GM21528 (cell line): ENCODE measurements around the gene SEMA3A.

Experiments
- ATAC-seq: cut with Tn5 transposase; IDR thresholded peaks from one replicate; pipeline ENCODE4 v1.9.1; 2021; ENCODE audit warnings: mild to moderate bottlenecking, moderate library complexity; ENCODE audit not compliant: unreplicated experiment, low FRiP score

SEMA3A gene

DNA sequence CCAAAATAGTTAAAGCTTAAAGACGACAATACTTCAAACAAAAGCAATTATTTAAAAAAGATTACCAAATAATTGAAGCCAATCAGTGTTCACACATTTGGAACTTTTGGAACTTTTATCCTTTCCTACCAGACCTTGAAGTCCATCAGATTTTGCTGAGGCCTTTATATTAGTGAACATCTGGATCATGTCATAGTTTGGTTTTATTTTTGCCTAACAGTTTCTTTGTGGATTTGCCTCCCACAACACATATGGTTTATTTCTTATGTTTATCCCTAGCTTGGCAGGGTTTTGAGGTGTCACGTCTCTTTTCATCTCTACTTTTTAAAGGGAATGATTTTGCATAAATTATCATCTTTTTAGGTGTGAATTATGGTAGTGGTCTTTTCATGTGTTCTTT lies 242.4 kb downstream of the SEMA3A start:
- ATAC-seq: no peak

DNA sequence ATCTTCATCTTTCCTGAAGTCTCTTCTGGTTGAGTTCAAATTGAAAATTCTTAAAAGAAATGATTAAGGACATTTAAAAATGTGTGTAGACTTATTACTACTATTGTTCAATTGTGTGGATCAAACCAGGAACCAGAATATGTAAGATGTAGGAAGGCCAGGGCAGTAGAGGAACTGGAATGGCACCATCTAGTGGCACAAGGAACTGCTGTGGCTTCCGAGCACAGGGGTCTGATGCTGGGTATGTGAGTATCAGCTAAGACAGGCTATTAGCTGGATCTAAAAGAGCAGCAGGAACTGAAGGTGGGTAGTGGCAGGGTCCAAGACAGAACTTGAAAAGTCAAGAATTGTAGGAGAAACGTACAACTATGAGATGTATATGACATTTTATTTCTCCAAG lies 247.3 kb downstream of the SEMA3A start:
- ATAC-seq: peak; percentile 79

DNA sequence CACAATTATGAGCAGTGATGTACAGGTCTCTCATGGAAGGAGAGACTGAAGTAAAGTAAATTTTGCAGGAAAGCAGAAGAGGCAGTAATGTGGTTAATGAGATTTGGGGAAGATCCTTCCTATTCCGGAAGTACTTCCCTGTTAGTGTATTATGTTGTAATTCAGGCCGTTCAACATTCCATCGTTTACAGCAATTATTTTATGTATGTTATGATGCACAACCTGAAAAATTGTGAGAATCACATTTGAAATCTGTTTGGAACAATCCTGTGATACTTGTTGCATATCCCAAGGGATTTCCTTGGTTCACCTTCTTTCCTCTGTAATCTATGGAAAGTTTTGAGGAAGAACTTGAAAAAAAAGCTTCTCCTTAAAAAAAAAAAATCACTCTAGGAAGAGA lies 247.8 kb downstream of the SEMA3A start:
- ATAC-seq: no peak

DNA sequence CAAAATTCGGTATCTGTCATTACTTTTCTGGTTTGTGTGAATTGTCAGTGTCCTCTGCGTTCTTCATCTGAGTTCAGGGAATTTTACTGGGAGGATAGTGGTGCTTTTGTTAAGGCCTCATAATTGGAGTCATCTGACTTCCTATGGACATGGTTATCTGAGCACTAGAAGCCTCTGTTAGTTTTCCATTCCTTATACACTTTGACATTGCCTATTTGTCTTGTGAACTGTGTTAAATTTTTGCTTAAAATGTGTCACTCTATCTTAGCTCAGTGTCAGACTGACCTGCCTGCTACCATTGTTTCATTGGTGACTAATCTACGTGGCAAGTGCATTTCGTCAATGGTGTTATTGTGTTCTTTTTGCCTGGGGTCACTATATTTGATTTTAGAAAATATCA lies 253.3 kb downstream of the SEMA3A start:
- no peak for ATAC-seq

DNA sequence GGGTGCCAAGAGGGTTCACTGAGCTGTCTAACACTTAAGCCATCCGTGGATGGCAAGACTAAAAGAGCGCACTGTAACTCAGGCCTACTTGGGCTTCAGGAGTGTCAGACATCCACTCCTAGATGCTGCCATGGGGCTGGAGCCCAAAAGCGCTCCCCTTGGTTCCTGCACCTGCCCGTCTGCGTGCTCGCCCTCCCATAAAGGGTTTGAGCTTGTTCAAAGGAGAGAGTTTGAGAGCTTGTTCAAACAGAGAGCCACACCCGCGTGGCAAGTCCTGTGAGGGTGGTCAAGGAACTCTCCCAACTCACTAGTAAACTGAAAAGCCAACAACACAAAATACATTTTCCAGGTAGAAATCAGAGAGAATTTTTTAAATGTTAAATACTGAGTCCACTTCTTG lies 256.7 kb downstream of the SEMA3A start:
- ATAC-seq: no peak

DNA sequence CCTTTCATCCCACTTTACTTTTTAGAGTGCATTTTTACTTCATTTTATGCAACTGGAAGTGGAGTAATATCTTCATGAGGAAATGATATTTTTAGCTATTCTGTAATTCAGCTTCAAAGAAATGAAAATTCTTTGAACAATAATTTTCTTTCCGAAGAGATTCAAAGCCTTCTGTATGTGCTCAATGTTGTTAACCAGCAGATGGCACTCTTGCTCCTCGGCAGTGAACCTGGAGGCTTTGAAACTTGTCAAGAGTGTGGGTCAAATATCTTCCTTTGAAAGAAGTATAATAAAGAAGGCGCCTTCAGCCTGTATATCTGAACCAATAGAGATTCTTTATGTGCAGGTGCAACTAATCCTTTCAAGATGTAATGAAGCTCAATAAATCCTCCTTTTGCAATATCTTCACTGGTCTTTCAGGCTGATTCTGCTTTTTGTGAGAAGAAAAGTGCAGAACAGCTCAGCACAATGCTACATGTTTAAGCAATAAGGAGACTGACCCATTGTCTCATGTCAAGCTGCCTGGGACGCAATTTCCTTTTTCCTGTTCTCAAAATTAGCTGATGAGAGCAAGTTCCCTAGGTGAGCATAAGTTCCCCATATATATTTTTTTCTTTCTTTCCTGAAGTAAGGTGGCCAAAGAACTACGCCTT lies 258.4 kb downstream of the SEMA3A start:
- peak; percentile 82 for ATAC-seq

DNA sequence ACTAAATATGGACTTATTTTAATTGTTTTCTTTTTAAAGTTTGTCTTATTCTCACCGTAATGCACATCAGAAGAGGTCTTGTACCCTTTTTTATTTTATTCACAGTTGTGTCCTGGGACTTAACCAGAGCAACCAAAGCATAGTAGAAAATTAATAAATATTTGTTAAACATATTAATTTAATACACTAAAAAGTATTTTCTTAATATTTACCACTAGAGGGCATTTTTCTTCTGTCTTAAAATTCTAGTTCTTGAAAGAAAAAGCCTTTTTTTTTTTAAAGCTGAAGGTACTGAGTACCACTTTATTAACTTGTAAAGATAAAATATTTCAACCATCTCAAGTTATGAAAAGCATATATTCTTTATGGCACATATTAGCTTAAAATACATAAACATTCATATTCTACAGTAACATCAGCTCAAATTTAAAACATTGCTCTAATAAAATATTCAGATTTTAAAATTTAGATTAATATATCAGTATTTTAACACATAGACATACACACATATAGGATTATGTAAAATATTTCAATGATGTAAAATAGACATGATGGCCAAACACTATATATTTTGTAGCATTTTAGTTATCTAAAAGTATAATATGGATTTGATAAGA lies 260.4 kb downstream of the SEMA3A start:
- ATAC-seq: no peak

DNA sequence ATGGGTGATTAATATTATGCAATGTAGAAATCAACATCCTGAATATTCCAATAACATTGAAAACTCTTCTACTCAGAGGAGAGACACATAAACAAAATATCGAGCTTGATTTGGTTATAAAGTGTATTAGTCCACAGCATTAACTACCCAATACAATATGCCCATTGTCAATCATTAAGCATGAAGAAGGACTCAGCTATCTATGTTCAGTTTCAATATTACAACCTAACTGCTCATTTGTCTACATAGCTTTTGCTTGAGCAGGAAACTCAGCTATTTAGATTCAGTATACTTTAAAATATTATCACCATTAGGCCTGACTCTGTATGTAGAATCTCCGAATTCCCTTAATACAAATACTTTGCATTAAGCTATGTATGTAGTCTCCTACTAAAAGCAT lies 262.6 kb downstream of the SEMA3A start:
- no peak for ATAC-seq

DNA sequence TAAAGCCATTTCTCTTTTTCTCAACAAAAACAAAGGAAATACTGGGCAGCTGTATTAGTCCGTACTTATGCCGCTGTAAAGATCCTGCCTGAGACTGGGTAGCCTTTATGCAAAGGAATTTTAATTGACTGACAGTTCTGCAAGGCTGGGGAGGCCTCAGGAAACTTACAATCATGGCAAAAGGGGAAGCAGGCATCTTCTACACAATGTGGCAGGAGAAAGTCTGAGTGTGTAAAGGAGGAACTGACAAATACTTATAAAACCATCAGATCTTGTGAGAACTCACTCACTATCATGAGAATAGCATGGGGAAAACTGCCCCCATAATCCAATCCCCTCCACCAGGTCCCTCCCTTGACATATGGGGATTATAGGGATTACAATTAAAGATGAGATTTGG lies 264.3 kb downstream of the SEMA3A start:
- ATAC-seq: no peak

DNA sequence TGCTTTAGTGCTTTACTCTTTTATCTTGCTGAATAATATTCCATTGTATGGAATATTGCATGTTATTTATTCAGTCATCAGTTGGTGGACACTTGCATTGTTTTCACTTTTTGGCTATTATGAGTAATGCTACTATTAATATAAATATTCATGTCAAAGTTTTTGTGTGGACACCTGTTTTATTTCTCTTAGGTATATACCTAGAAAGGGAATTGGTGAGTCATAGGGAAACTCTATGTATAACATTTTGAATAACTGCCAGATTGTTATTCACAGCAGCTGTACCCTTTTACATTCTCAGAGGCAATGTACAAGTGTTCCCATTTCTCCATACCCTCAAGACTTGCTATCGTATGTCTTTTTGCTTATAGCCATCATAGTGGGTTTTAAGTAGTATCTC lies 268.7 kb downstream of the SEMA3A start:
- ATAC-seq: no peak

DNA sequence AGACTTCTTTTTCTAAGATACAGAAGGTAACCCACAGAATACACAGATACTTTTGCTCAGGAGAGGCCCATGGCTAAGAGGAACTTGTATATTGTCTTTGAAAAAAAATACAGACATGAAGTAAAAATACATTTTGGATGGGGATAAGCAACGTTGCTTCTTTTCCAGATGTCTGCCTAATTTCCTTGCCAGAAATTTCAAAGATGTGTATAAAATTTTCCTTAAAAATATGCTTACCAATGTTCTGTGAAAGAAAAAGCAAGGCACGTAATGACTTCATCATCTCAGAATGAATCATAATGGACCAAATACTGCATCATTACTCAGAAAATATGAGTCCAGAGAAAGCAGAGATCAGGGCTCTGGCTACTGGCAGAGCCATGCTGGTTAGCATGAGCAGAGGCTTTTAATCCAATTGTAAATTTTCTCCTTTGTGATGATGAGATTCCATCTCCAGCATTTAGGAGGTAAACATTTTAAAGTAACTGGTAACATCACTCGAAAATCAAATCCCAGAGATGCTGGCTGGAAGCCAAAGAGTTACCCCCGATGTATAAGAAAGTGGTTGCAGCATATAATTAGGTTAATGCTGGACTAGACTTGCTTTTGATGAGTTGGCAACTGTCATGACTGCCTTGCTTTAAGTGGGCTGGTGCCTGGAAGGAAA lies 272.5 kb downstream of the SEMA3A start:
- ATAC-seq: no peak

DNA sequence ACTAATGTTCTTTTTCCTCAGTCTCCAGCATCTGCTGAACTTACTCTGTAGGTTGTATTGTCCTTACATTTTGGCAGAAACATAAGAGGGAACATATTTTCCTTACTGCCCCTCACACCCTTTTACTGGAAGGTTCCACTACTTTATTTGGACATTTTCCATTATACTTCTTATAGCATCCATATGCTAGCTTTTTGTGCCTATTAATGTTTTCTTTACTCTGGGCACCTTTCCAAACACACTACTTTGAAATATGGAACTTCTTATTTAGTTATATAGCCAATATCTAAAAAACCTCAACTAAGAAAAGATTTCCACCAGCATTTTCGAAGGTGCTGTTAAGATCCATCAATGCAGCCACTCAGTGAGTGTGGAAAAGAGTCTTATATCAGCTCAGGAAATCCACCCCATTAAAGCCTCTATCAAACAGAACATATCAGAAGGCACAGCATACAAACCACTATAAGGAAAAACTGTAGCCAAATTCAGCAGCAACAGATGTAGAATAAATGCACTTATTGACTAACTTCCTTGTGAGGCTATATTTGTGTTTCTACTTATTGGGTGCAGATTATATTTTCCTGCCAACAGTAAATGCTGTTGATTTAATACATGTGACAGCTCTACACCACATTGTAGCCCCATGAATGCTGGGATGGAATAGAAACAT lies 273.2 kb downstream of the SEMA3A start:
- no peak for ATAC-seq

DNA sequence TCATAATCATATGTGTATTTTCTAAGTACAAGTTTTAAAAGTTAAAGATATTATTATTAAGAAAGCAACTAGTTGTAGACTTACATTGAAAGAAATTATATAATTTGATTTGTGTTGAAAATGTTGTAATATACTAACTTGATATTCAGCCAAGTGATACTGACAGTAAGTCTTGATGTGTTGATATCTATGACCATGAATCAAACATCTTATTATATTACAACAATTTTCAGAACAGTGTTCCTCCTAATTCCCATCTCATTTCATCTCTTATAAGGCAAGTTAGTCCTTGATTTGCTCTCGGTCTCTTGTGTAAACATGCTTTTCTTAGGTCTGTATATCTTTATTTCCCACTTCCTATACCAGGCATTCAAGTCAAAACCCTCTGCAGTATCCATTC lies 276.4 kb downstream of the SEMA3A start:
- ATAC-seq: no peak

DNA sequence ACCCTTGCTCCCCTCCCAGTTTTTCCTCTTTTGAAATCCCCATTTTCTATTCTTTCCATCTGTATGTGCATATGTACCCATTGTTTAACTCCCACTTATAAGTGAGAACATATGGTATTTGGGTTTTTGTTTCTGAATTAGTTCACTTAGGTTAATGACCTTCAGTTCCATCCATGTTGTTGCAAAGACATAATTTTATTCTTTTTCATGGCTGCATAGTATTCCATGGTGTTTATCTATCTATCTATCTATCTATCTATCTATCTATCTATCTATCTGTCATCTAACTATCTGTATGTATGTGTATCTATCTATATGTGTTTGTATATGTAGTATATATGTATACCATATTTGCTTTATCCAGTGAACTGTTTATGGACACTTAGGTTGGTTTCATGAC lies 281.4 kb downstream of the SEMA3A start:
- no peak for ATAC-seq

DNA sequence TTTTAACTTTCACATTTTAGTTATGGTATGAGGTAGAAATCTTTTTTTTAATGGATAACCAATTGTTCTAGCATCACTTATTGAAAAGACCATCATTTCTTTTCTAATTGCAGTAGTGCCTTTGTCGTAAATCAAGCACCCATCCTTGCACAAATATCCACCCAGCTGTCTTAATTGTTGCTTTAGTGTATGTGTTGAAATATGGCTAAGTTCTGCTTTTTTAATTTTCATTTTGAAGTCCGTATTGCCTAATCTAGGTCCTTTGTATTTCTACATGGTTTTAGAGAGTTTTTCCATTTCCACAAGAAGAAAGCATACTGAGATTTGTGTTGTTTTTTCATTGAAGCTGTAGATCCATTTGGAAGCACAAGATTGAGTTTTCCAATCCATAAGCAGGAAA lies 286.1 kb downstream of the SEMA3A start:
- ATAC-seq: no peak
